ENCODE results near the gene TMED7. TPM values are rescaled to one million over a fixed set of nuclear protein-coding genes. Genes with fewer than 3 reads are reported as not detected.

TMED7 gene
- polyA plus RNA-seq, 1 of the 3 experiments (the other 2 are of a cell fraction), result 41.2 TPM

GRCh38 chr5:115578657-115579056 lies 47.2 kb downstream of the TMED7 start:
- Histone ChIP-seq H3K79me2 (ENCODE audit: insufficient read depth) (no peaks in the 10 kb centered on the region; the same call in 1 of the 2 replicates), H4K20me1 (ENCODE audit: insufficient read depth) (no peaks in the 10 kb centered on the region), H3K27me3 (ENCODE audit: insufficient read depth) (no peaks in the 10 kb centered on the region), H3K9me3 (0 out of 2 replicates have a peak, but pooled peaks cover 3% of the 10 kb centered on the region), H3K9me2 (no peaks in the 10 kb centered on the region), H3K4me2 (no peak overlapping the region), H3K4me1 (ENCODE audit: control insufficient read depth in 1 of 2, insufficient read depth in 2 of 2, low read depth in 1 of 2, low read length in 1 of 2) (peaks cover 0 to 17% of the 10 kb centered on the region in 2 experiments; a peak in 1 of 4 replicates), H3K27ac (ENCODE audit: low read depth in 2 of 2, low read length in 1 of 2) (no peak overlapping the region), H3F3A (replicated peaks; ENCODE audit: insufficient read depth) (peaks cover 19% of the 10 kb centered on the region), H3K36me3 (replicated peaks in 1 of 2; ENCODE audit: control insufficient read depth in 1 of 2, insufficient read depth in 2 of 2, low read length in 1 of 2) (peaks cover 2 to 23% of the 10 kb centered on the region in 2 experiments), H3K9ac (no peak overlapping the region), H2AFZ (ENCODE audit: low read depth) (no peak overlapping the region), H3K4me3 (ENCODE audit: low read depth in 2 of 2, low read length in 1 of 2) (no peak overlapping the region)
- ChIA-PET CTCF (interaction anchor here (6.7 kb wide), 1 partner anchor 268 kb away, joined by 65 read pairs; no protein-coding TSS in a partner anchor), POLR2A (no interaction called here)
- TF ChIP-seq PBX3 (IDR thresholded peaks at IDR 0.05) (no peak), IRF3 (IDR thresholded peaks at IDR 0.05; ENCODE audit: low read depth, low read length) (no peak), ZBTB33 (IDR thresholded peaks at IDR 0.05; ENCODE audit: borderline replicate concordance, low read depth) (no peak), JUND (IDR thresholded peaks at IDR 0.05) (no peak), TAF1 (IDR thresholded peaks at IDR 0.05; ENCODE audit: borderline replicate concordance, low read depth, low read length) (no peak), MXI1 (IDR thresholded peaks at IDR 0.05; ENCODE audit: low read depth, low read length) (no peak), NRF1 (IDR thresholded peaks at IDR 0.05; ENCODE audit: low read depth, low read length) (no peak), GABPA (IDR thresholded peaks at IDR 0.05; ENCODE audit: low read depth) (no peak), RFX5 (IDR thresholded peaks at IDR 0.05; ENCODE audit: low read length) (no peak), RAD21 (IDR thresholded peaks at IDR 0.05; ENCODE audit: low read length) (no peak), REST (IDR thresholded peaks at IDR 0.05; ENCODE audit: low read depth, low read length) (no peak), USF2 (IDR thresholded peaks at IDR 0.05; ENCODE audit: borderline replicate concordance, low read depth, low read length) (no peak), EZH2phosphoT487 (IDR thresholded peaks at IDR 0.05; ENCODE audit: borderline replicate concordance, low read depth) (no peak), RXRA (IDR thresholded peaks at IDR 0.05; ENCODE audit: borderline replicate concordance, low read depth) (no peak), SIN3A (IDR thresholded peaks at IDR 0.05; ENCODE audit: borderline replicate concordance, low read depth, low read length) (no peak), USF1 (IDR thresholded peaks at IDR 0.05; ENCODE audit: borderline replicate concordance, low read depth) (no peak)
- no peak for DNase-seq
- WGBS (ENCODE audit: low lambda C conversion rate), result 88% methylated on average over 3 of the region's 3 CpGs
